Fibroblast of the conjunctiva (primary cell): ENCODE results near the gene PLXND1.

ENCODE experiments used
- DNase-seq: peaks from one replicate; pipeline ENCODE4 v3.0.0-alpha.2; 2010; ENCODE audit warnings: low read depth

PLXND1 gene

GRCh38 chr3:129599607-129600006 is 6.9 kb downstream of the PLXND1 start:
- no peak for DNase-seq

- DNase-seq: no peak
These were observed 7.4 kb downstream of the PLXND1 start for GRCh38 chr3:129599073-129599472.

GRCh38 chr3:129598484-129598883 is 8.0 kb downstream of the PLXND1 start:
- DNase-seq: no peak

- no peak for DNase-seq
These were observed 8.5 kb downstream of the PLXND1 start for GRCh38 chr3:129598000-129598381.

GRCh38 chr3:129597087-129597999 is 9.1 kb downstream of the PLXND1 start:
- no peak for DNase-seq

GRCh38 chr3:129596194-129597086 is 10.0 kb downstream of the PLXND1 start:
- peak; percentile 90 for DNase-seq

- DNase-seq: no peak
These were observed 10.8 kb downstream of the PLXND1 start for GRCh38 chr3:129595544-129596193.

GRCh38 chr3:129594907-129595390 is 11.5 kb downstream of the PLXND1 start:
- no peak for DNase-seq

- no peak for DNase-seq
These were observed 12.1 kb downstream of the PLXND1 start for GRCh38 chr3:129594409-129594808.

GRCh38 chr3:129593595-129594339 is 12.7 kb downstream of the PLXND1 start:
- no peak for DNase-seq

GRCh38 chr3:129593230-129593594 is 13.3 kb downstream of the PLXND1 start:
- DNase-seq: no peak

GRCh38 chr3:129592381-129593131 is 13.9 kb downstream of the PLXND1 start:
- no peak for DNase-seq

GRCh38 chr3:129591932-129592331 is 14.5 kb downstream of the PLXND1 start:
- DNase-seq: no peak

GRCh38 chr3:129590215-129590614 is 16.3 kb downstream of the PLXND1 start:
- no peak for DNase-seq

- no peak for DNase-seq
These were observed 18.8 kb downstream of the PLXND1 start for GRCh38 chr3:129587566-129588210.

GRCh38 chr3:129586746-129587430 is 19.6 kb downstream of the PLXND1 start:
- no peak for DNase-seq

- DNase-seq: no peak
These were observed 20.4 kb downstream of the PLXND1 start for GRCh38 chr3:129585949-129586657.

- no peak for DNase-seq
These were observed 21.8 kb downstream of the PLXND1 start for GRCh38 chr3:129584631-129585030.

- DNase-seq: no peak
These were observed 23.2 kb downstream of the PLXND1 start for GRCh38 chr3:129583289-129583688.
